CD4-positive, alpha-beta T cell (primary cell): ENCODE data around the gene RBL1. TPM values are rescaled to one million over a fixed set of nuclear protein-coding genes. Genes with fewer than 3 reads are reported as not detected.
A peak's percentile ranks its signal among the peaks of the same experiment; 100 is the strongest.

Source experiments
- ATAC-seq: fragments of 200-7000 bp; cut with Tn5 transposase; one replicate; pipeline ENCODE4 v1.10.0; 2022; ENCODE audit warnings: mild to moderate bottlenecking; ENCODE audit not compliant: poor library complexity
- CTCF ChIA-PET: fragments of 350-600 bp; sonication (Branson Sonifier 250); formaldehyde crosslinking; loops from one replicate; lab custom pipeline; 2021; ENCODE audit warnings: antibody characterized with exemption, inconsistent platforms; lab: Charles Lee
- POLR2A ChIA-PET: fragments of 350-600 bp; sonication (Branson Sonifier 250); formaldehyde crosslinking; loops from one replicate; lab custom pipeline; 2021; ENCODE audit warnings: antibody characterized with exemption, inconsistent platforms; lab: Charles Lee
- DNase-seq, 14 experiments: peaks; one replicate each; pipeline ENCODE4 v3.0.0-alpha.2; 2013 to 2020; ENCODE audit warnings: mixed read lengths in 2 of 14
- H3K27ac ChIP-seq, 2 donors: one replicate each; pipeline versions ENCODE4 v1.5.1 to v1.7.0; 2013; ENCODE audit warnings: low read length in 2 of 2, low read depth in 1 of 2, mild to moderate bottlenecking in 1 of 2
- H3K27me3 ChIP-seq, 2 experiments: 1 replicate in 1 of 2; 2 replicates in 1 of 2; pipeline versions ENCODE4 v1.6.1 to v1.7.0; 2013; ENCODE audit warnings: low read length in 2 of 2, control low read depth in 1 of 2, mild to moderate bottlenecking in 1 of 2, moderate library complexity in 1 of 2; ENCODE audit not compliant: insufficient read depth in 2 of 2, control insufficient read depth in 1 of 2
- H3K36me3 ChIP-seq: one replicate; pipeline ENCODE4 v1.6.1; 2013; ENCODE audit warnings: low read length, control low read depth; ENCODE audit not compliant: insufficient read depth
- H3K4me1 ChIP-seq: one replicate; pipeline ENCODE4 v1.6.1; 2013; ENCODE audit warnings: low read length, control low read depth; ENCODE audit not compliant: insufficient read depth
- H3K4me3 ChIP-seq: one replicate; pipeline ENCODE4 v1.5.1; 2013; ENCODE audit warnings: mild to moderate bottlenecking, low read length, moderate library complexity
- H3K9me3 ChIP-seq, 2 experiments: 1 replicate in 1 of 2; 2 replicates in 1 of 2; pipeline versions ENCODE4 v1.6.1 to v1.7.0; 2013; ENCODE audit warnings: low read length in 2 of 2, mild to moderate bottlenecking in 2 of 2, control low read depth in 1 of 2, moderate library complexity in 1 of 2; ENCODE audit not compliant: control insufficient read depth in 1 of 2, insufficient read depth in 1 of 2
- H3K27ac Mint-ChIP-seq: one replicate; pipeline ENCODE4 v1.8.0; 2020; ENCODE audit warnings: mixed read lengths
- H3K27me3 Mint-ChIP-seq: one replicate; pipeline ENCODE4 v1.8.0; 2021; ENCODE audit warnings: mixed read lengths
- H3K36me3 Mint-ChIP-seq: one replicate; pipeline ENCODE4 v1.8.0; 2021; ENCODE audit warnings: low read depth, mixed read lengths
- H3K4me1 Mint-ChIP-seq: one replicate; pipeline ENCODE4 v1.8.0; 2021; ENCODE audit warnings: low read depth, mixed read lengths
- H3K4me3 Mint-ChIP-seq: one replicate; pipeline ENCODE4 v1.8.0; 2020; ENCODE audit warnings: mild to moderate bottlenecking, mixed read lengths
- H3K9me3 Mint-ChIP-seq: one replicate; pipeline ENCODE4 v1.8.0; 2020; ENCODE audit warnings: mixed read lengths
- intact Hi-C, 2 experiments: fragments of 100-400 bp; cut with DNase I in 1 of 2; cut with micrococcal nuclease in 1 of 2; formaldehyde crosslinking; loops; one replicate each; pipeline versions ENCODE4 v1.15.1 to v1.9.0; 2023 to 2025; cut with DNase I, micrococcal nuclease
- total RNA-seq, 174 experiments: library from RNA in 2 of 174; stranded (reverse) in 2 of 174; gene quantifications; one replicate each; pipeline ENCODE4 v1.2.3 and lab custom pipeline; 2021 to 2026
- TF ChIP-seq, protein P1 (sequence below): fragments of 200-600 bp; IDR thresholded peaks from one replicate; pipeline ENCODE4 v1.8.0; 2022; ENCODE audit warnings: antibody characterized with exemption, mild to moderate bottlenecking

Gene RBL1
- total RNA-seq, 2 experiments from 2014 or later = 37.4 to 39.1 TPM

DNA sequence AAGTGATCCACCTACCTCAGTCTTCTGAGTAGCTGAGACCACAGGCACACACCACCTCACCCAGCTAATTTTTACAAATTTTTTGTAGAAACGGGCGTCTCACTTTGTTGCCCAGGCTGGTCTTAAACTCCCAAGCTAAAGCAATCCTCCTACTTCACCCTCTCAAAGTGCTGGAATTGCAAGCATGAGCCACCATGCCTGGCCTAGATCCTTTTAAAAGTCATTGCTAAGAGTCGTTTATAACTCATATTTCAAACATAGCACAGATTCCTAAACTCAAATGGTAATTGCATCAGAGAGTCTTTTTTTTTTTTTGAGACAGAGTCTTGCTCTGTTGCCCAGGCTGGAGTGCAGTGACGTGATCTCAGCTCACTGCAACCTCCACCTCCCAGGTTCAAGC, 136.6 kb downstream of the RBL1 start:
- ATAC-seq (no peak), DNase-seq (no peak)
- Histone ChIP-seq H3K4me1 (peaks cover 36% of the 10 kb centered on the region), H3K36me3 (no peaks in the 10 kb centered on the region), H3K4me3 (no peak overlapping the region), H3K27me3 (no peaks in the 10 kb centered on the region), H3K27ac (no peak overlapping the region), H3K9me3 (peaks cover 7 to 11% of the 10 kb centered on the region in 2 experiments)
- intact Hi-C loops = no loop called here
- H3K9me3 Mint-ChIP-seq = no peaks in the 10 kb centered on the region
- no peaks in the 10 kb centered on the region for H3K36me3 Mint-ChIP-seq
- peaks cover 37% of the 10 kb centered on the region for H3K4me1 Mint-ChIP-seq
- no peak overlapping the region for H3K27ac Mint-ChIP-seq
- CTCF ChIA-PET = no interaction called here
- no peaks in the 10 kb centered on the region for H3K27me3 Mint-ChIP-seq
- POLR2A ChIA-PET = no interaction called here
- H3K4me3 Mint-ChIP-seq = no peak overlapping the region
- TF ChIP-seq, protein P1, sequence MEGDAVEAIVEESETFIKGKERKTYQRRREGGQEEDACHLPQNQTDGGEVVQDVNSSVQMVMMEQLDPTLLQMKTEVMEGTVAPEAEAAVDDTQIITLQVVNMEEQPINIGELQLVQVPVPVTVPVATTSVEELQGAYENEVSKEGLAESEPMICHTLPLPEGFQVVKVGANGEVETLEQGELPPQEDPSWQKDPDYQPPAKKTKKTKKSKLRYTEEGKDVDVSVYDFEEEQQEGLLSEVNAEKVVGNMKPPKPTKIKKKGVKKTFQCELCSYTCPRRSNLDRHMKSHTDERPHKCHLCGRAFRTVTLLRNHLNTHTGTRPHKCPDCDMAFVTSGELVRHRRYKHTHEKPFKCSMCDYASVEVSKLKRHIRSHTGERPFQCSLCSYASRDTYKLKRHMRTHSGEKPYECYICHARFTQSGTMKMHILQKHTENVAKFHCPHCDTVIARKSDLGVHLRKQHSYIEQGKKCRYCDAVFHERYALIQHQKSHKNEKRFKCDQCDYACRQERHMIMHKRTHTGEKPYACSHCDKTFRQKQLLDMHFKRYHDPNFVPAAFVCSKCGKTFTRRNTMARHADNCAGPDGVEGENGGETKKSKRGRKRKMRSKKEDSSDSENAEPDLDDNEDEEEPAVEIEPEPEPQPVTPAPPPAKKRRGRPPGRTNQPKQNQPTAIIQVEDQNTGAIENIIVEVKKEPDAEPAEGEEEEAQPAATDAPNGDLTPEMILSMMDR = no peak

DNA sequence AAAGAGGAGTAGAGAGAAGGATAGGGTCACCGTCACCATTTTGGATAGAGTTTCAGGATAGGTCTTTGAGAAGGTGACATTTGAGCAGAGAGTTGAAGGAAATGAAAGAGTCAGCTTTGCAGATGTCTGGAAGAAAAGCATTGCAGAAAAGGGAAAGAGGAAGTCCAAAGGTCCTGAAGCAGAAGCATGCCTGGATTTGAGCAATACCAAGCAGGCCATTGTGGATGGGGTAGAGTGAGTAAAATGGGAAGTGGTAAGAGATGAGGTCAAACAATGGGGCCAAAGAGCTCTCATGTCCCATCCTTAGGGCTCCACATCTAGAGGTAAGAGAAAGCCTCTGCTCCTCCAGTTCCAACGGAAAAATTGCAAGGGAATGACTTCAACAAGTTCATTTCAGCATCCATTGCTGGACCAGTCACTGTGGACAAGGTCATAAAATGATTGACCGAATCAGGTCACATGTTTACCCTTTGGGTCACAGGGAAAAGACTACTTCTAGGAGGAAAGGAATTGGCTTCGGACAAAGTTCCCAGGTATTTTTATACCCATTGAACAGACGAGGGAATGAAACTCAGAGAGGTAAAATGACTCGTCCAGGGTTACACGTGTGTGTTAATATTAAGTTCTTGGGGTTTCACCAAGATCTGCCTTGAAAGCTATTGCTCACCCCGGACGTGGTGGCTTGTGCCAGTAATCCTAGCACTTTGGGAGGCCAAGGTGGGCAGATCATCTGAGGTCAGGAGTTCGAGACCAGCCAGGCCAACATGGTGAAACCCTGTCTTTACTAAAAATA, 137.7 kb downstream of the RBL1 start:
- no peaks in the 10 kb centered on the region for H3K9me3 Mint-ChIP-seq
- intact Hi-C loops = no loop called here
- no peaks in the 10 kb centered on the region for H3K36me3 Mint-ChIP-seq
- TF ChIP-seq, protein P1 = no peak
- no peaks in the 10 kb centered on the region for H3K36me3 ChIP-seq
- H3K4me1 ChIP-seq = peaks cover 38% of the 10 kb centered on the region
- peak in 3 of 14 experiments; percentile 24 to 60 (median 50) for DNase-seq
- peaks cover 39% of the 10 kb centered on the region for H3K4me1 Mint-ChIP-seq
- H3K27me3 ChIP-seq = no peaks in the 10 kb centered on the region
- no peak overlapping the region for H3K27ac Mint-ChIP-seq
- ChIA-PET POLR2A (interaction anchor here (1.4 kb wide), 2 partner anchors 11 to 17 kb away, joined by 3 to 4 read pairs; no protein-coding TSS in a partner anchor), CTCF (no interaction called here)
- no peak overlapping the region for H3K4me3 ChIP-seq
- no peaks in the 10 kb centered on the region for H3K27me3 Mint-ChIP-seq
- ATAC-seq = no peak
- peaks cover 7 to 11% of the 10 kb centered on the region in 2 experiments for H3K9me3 ChIP-seq
- no peak overlapping the region for H3K4me3 Mint-ChIP-seq
- no peak overlapping the region for H3K27ac ChIP-seq

DNA sequence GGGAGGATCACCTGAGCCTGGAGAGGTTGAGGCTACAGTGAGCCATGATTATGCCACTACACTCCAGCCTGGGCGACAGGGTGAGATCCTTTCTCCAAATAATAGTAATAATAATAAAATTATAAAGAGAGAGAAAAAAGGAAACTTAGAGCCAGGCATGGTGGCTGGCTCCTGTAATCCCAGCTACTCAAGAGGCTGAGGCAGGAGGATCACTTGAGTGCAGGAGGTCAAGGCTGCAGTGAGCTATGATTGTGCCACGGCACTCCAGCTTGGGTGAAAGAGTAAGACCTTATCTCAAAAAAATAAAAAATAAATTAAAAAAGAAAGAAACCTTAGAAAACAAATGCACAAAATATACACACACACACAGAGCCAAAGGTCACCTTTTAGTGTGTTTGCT, 139.1 kb downstream of the RBL1 start:
- no peaks in the 10 kb centered on the region for H3K27me3 Mint-ChIP-seq
- Histone ChIP-seq H3K27ac (no peak overlapping the region), H3K36me3 (no peaks in the 10 kb centered on the region), H3K4me1 (peaks cover 40% of the 10 kb centered on the region), H3K9me3 (no peaks in the 10 kb centered on the region), H3K27me3 (no peaks in the 10 kb centered on the region), H3K4me3 (no peak overlapping the region)
- ChIA-PET CTCF (interaction anchor here (0.6 kb wide), 1 partner anchor 35 kb away, joined by 4 read pairs; no protein-coding TSS in a partner anchor), POLR2A (interaction anchor here (0.6 to 2.4 kb wide), 3 partner anchors 7 to 15 kb away, joined by 3 to 12 read pairs (median 5); no protein-coding TSS in a partner anchor)
- peaks cover 35% of the 10 kb centered on the region for H3K4me1 Mint-ChIP-seq
- intact Hi-C loops = no loop called here
- H3K36me3 Mint-ChIP-seq = peaks cover 3% of the 10 kb centered on the region
- ATAC-seq (no peak), DNase-seq (no peak)
- no peak overlapping the region for H3K27ac Mint-ChIP-seq
- TF ChIP-seq, protein P1 = no peak
- no peak overlapping the region for H3K4me3 Mint-ChIP-seq
- no peaks in the 10 kb centered on the region for H3K9me3 Mint-ChIP-seq
